Measurements from ENCODE around the gene TOX2. TPM values are rescaled to one million over a fixed set of nuclear protein-coding genes. Genes with fewer than 3 reads are reported as not detected.

The TOX2 gene
- total and polyA plus RNA-seq, 2 of the 8 experiments (the other 6 are each of a cell fraction or from before 2014, with no cell fraction given): 1.8 to 3.4 TPM

DNA sequence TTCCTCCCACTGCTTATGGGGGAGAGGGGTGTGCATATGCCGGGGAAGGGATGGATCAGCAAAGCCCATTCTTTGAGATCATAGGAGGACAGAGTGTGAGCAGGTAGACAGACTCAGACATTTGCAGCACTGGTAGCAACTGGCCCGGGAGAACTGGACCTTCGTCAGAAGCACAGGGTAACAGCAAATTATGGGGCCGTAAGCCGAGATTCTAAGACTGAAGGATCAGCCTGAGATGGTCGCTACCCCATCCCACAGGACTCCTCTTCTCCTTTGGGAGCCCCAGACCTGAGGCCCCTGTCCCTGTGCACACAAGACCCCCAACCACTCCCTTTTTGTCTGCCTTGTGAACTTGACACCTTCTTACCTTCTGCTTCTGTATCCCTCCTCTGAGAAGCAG, 106.5 kb downstream of the TOX2 start:
- H3K36me3 ChIP-seq (ENCODE audit: control insufficient read depth in 2 of 4, insufficient read depth in 4 of 4, low read length in 3 of 4): no peaks in the 10 kb centered on the region
- H2BK5ac ChIP-seq (ENCODE audit: low read depth, low read length): no peak overlapping the region
- no peak overlapping the region for H2BK20ac ChIP-seq (ENCODE audit: low read length)
- H3K23ac ChIP-seq (ENCODE audit: insufficient read length): no peak overlapping the region
- no peaks in the 10 kb centered on the region for H3K23me2 ChIP-seq (ENCODE audit: low read depth, low read length)
- no peak overlapping the region for H2BK12ac ChIP-seq (ENCODE audit: low read depth, low read length)
- FAIRE-seq (no peak), DNase-seq (ENCODE audit: low read depth in 1 of 2, low spot score in 2 of 2) (no peak)
- ChIA-PET POLR2A (ENCODE audit: partially characterized antibody) (no interaction called here), CTCF (ENCODE audit: partially characterized antibody) (no interaction called here)
- H3K4me1 ChIP-seq (replicated peaks in 1 of 4; ENCODE audit: control insufficient read depth in 3 of 4, insufficient read depth in 4 of 4, low read length in 3 of 4): peaks cover 0 to 11% (median 3%) of the 10 kb centered on the region in 4 experiments; a peak in 2 of 7 replicates
- H3K9ac ChIP-seq (replicated peaks in 1 of 4; ENCODE audit: extremely low read depth in 1 of 4, low read depth in 3 of 4, low read length in 3 of 4): no peak overlapping the region
- no peak overlapping the region for H2AK5ac ChIP-seq (ENCODE audit: low read depth, low read length)
- no peak overlapping the region for H2BK15ac ChIP-seq (ENCODE audit: low read length)
- H3K14ac ChIP-seq (ENCODE audit: insufficient read length): no peak overlapping the region
- no peak overlapping the region for H3K4ac ChIP-seq (replicated peaks; ENCODE audit: insufficient read length, low read depth, low read length)
- no peaks in the 10 kb centered on the region for H3K79me1 ChIP-seq (ENCODE audit: low read depth, low read length)
- no peaks in the 10 kb centered on the region for H3K27me3 ChIP-seq (replicated peaks in 1 of 4; ENCODE audit: control insufficient read depth in 3 of 4, extremely low read depth in 1 of 4, insufficient read depth in 3 of 4, low read length in 3 of 4)
- no peak overlapping the region for H2BK120ac ChIP-seq (replicated peaks; ENCODE audit: low read depth, low read length)
- H3K79me2 ChIP-seq (ENCODE audit: control insufficient read depth in 1 of 2, insufficient read depth in 2 of 2, low read length in 2 of 2): no peaks in the 10 kb centered on the region
- H3K18ac ChIP-seq (ENCODE audit: extremely low read depth, low read length): no peak overlapping the region
- TF ChIP-seq, protein P1, sequence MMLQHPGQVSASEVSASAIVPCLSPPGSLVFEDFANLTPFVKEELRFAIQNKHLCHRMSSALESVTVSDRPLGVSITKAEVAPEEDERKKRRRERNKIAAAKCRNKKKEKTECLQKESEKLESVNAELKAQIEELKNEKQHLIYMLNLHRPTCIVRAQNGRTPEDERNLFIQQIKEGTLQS (IDR thresholded peaks at IDR 0.05; ENCODE audit: insufficient read depth, low read depth, low read length): no peak
- no peak for TF ChIP-seq EGR1 (IDR thresholded peaks at IDR 0.05; ENCODE audit: borderline replicate concordance, low read depth, low read length)
- TF ChIP-seq CHD2 (IDR thresholded peaks at IDR 0.05; ENCODE audit: low read length): no peak
- no peak for TF ChIP-seq CEBPB (IDR thresholded peaks at IDR 0.05; ENCODE audit: low read depth, low read length)
- TF ChIP-seq NRF1 (IDR thresholded peaks at IDR 0.05; ENCODE audit: low read depth, low read length): no peak
- no peak for TF ChIP-seq ZNF274 (IDR thresholded peaks at IDR 0.05; ENCODE audit: borderline replicate concordance, extremely low read depth, low read length)
- no peak overlapping the region for H3K4me3 ChIP-seq (ENCODE audit: extremely low read depth in 1 of 4, insufficient read depth in 2 of 4, low read depth in 3 of 4, low read length in 4 of 4)
- no peak overlapping the region for H3K27ac ChIP-seq (ENCODE audit: low read depth, low read length)
- no peaks in the 10 kb centered on the region for H4K20me1 ChIP-seq (replicated peaks in 1 of 2; ENCODE audit: control insufficient read depth in 1 of 2, insufficient read depth in 2 of 2, low read length in 2 of 2)
- H4K8ac ChIP-seq (ENCODE audit: extremely low read depth, insufficient read depth, low read length): no peak overlapping the region
- no peak overlapping the region for H4K5ac ChIP-seq (ENCODE audit: insufficient read length, low read depth, low read length)
- 95% methylated on average over 6 of the region's 6 CpGs; no CpG with 5 or more reads in 1 of the 2 experiments for WGBS, 2 experiments (ENCODE audit: extremely low coverage in 1 of 2, insufficient coverage in 1 of 2, insufficient read length in 1 of 2, insufficient replicate concordance in 2 of 2, low coverage in 1 of 2, low lambda C conversion rate in 2 of 2, missing lambda C conversion rate in 1 of 2)
- no peak overlapping the region for H3K4me2 ChIP-seq (ENCODE audit: insufficient read depth in 1 of 2, low read depth in 2 of 2, low read length in 2 of 2)
- H3K56ac ChIP-seq (replicated peaks; ENCODE audit: insufficient read length, low read depth, low read length): no peak overlapping the region
- H3K9me3 ChIP-seq (ENCODE audit: insufficient read depth in 2 of 2, low read depth in 1 of 2, low read length in 1 of 2): no peaks in the 10 kb centered on the region
- no peak overlapping the region for H4K91ac ChIP-seq (replicated peaks; ENCODE audit: insufficient read length, low read length)
- no peak overlapping the region for H2AFZ ChIP-seq (ENCODE audit: low read length)

Measured in H1 (cell line).